ENCODE data around the gene C1QTNF4. TPM values are rescaled to one million over a fixed set of nuclear protein-coding genes. Genes with fewer than 3 reads are reported as not detected.

The C1QTNF4 gene
- total and polyA plus RNA-seq, 9 of the 15 experiments (the other 6 are each of a cell fraction or from before 2014, with no cell fraction given), result not detected

GRCh38 chr11:47605921-47606320 lies 11.7 kb upstream of the C1QTNF4 start (continued):
- TF ChIP-seq JUNB (CRISPR knock-in tag; conservative IDR thresholded peaks at IDR 0.05) (no peak), EP300 (IDR thresholded peaks at IDR 0.05; ENCODE audit: low read length) (0 out of 2 replicates have a peak, but pooled peaks have one; percentile 2), RCOR1 (IDR thresholded peaks at IDR 0.05; ENCODE audit: borderline replicate concordance in 1 of 2, low read depth in 2 of 2, low read length in 2 of 2) (peak in 1 of 2 experiments; percentile 72; a peak in 2 of 4 replicates), ZNF830 (CRISPR knock-in tag; IDR thresholded peaks at IDR 0.05) (no peak), SIRT6 (IDR thresholded peaks at IDR 0.05; ENCODE audit: low read depth, low read length) (no peak), RBM17 (IDR thresholded peaks at IDR 0.05; ENCODE audit: borderline replicate concordance, low read depth, low read length) (no peak), CREBBP (IDR thresholded peaks at IDR 0.05; ENCODE audit: low read depth, low read length) (no peak), KLF1 (tag; IDR thresholded peaks at IDR 0.05) (no peak), MTA3 (IDR thresholded peaks at IDR 0.05; ENCODE audit: borderline replicate concordance) (no peak), ZFP36 (IDR thresholded peaks at IDR 0.05; ENCODE audit: low read depth, low read length, partially characterized antibody) (no peak), JUND (IDR thresholded peaks at IDR 0.05; ENCODE audit: borderline replicate concordance, low read depth, low read length) (no peak), JUND (tag; IDR thresholded peaks at IDR 0.05; ENCODE audit: borderline replicate concordance, low read depth, low read length) (no peak; the same call in 2 of the 3 replicates), FOSL1 (tag; conservative IDR thresholded peaks at IDR 0.05) (no peak), ZNF512 (tag; IDR thresholded peaks at IDR 0.05) (no peak), CREM (IDR thresholded peaks at IDR 0.05; ENCODE audit: low read depth) (0 out of 2 replicates have a peak, but pooled peaks have one; percentile 19), ZBTB7A (IDR thresholded peaks at IDR 0.05; ENCODE audit: borderline replicate concordance, control insufficient read depth, low read depth, low read length) (no peak), ZNF23 (CRISPR knock-in tag; IDR thresholded peaks at IDR 0.05) (no peak), FIP1L1 (IDR thresholded peaks at IDR 0.05; ENCODE audit: low read depth, low read length, poor library complexity, severe bottlenecking) (no peak), HEY1 (CRISPR knock-in tag; IDR thresholded peaks at IDR 0.05; ENCODE audit: borderline replicate concordance) (no peak), HNRNPL (IDR thresholded peaks at IDR 0.05; ENCODE audit: low read depth, low read length) (no peak), ZNF77 (CRISPR knock-in tag; IDR thresholded peaks at IDR 0.05) (no peak), SNAPC5 (CRISPR knock-in tag; IDR thresholded peaks at IDR 0.05) (no peak), ZNF583 (CRISPR knock-in tag; IDR thresholded peaks at IDR 0.05) (no peak), COPS2 (conservative IDR thresholded peaks at IDR 0.05) (no peak), ZNF644 (tag; IDR thresholded peaks at IDR 0.05; ENCODE audit: low read depth) (no peak), KAT2B (IDR thresholded peaks at IDR 0.05; ENCODE audit: low read depth, low read length) (no peak), ETV5 (CRISPR knock-in tag; IDR thresholded peaks at IDR 0.05; ENCODE audit: low read depth) (no peak)

Measured in K562 (cell line).